HepG2 (cell line): ENCODE results near the gene ACAP2. TPM values are rescaled to one million over a fixed set of nuclear protein-coding genes. Genes with fewer than 3 reads are reported as not detected.

Experiments used
- ATAC-seq: fragments of 200-7000 bp; cut with Tn5 transposase; 3 replicates; pipeline ENCODE4 v1.9.1; 2020; ENCODE audit warnings: mild to moderate bottlenecking, moderate library complexity
- BruUV-seq: library from RNA; stranded (reverse); fragments of 400-500 nt; replicated peaks from 2 replicates; lab custom pipeline; 2021; lab: Mats Ljungman, UMichigan
- CTCF ChIA-PET: fragments of 300-600 bp; formaldehyde crosslinking; extraction: SDS; loops from one replicate; lab custom pipeline; 2021; ENCODE audit warnings: low total read pairs, inconsistent platforms, low intra/inter-chr PET ratio; lab: Yijun Ruan, JAX
- POLR2A ChIA-PET: fragments of 350-600 bp; sonication (Branson Sonifier 250); formaldehyde crosslinking; loops from one replicate; lab custom pipeline; 2020; ENCODE audit warnings: antibody characterized with exemption, inconsistent platforms; lab: Yijun Ruan, JAX
- DNase-seq: peaks from one replicate; pipeline ENCODE4 v3.0.0-alpha.2; 2015; ENCODE audit warnings: low spot score
- FAIRE-seq: peaks from 3 replicates; lab custom pipeline; 2011; peaks lifted over from hg19 to GRCh38; lab: Jason Lieb, UNC
- H2AFZ ChIP-seq: one replicate; pipeline ENCODE4 v1.6.1; 2011; ENCODE audit warnings: low read length, inconsistent platforms
- H3K27ac ChIP-seq: fragments of 300-600 bp; 3 replicates; pipeline ENCODE4 v1.8.0; 2011; ENCODE audit warnings: mixed run types, mild to moderate bottlenecking, mixed read lengths, low read length, inconsistent platforms; ENCODE audit not compliant: insufficient read depth; ENCODE audit errors: extremely low read length
- H3K27me3 ChIP-seq, 2 experiments: fragments of 200-600 bp in 1 of 2; 2 replicates in 1 of 2; 3 replicates in 1 of 2; pipeline versions ENCODE4 v1.6.0 to v1.8.0; 2011; ENCODE audit warnings: low read length in 2 of 2, mild to moderate bottlenecking in 2 of 2, moderate library complexity in 2 of 2, inconsistent platforms in 1 of 2; ENCODE audit not compliant: insufficient read depth in 2 of 2, control insufficient read depth in 1 of 2
- H3K36me3 ChIP-seq, 2 experiments: fragments of 200-600 bp in 1 of 2; replicated peaks in 1 of 2; 2 replicates in 1 of 2; 3 replicates in 1 of 2; pipeline versions ENCODE4 v1.5.1 to v1.8.0; 2011; ENCODE audit warnings: low read length in 2 of 2, inconsistent platforms in 1 of 2; ENCODE audit not compliant: insufficient read depth in 2 of 2, control insufficient read depth in 1 of 2
- H3K4me1 ChIP-seq: 2 replicates; pipeline ENCODE4 v1.5.1; 2012; ENCODE audit warnings: low read length, inconsistent platforms; ENCODE audit not compliant: insufficient read depth
- H3K4me2 ChIP-seq: 2 replicates; pipeline ENCODE4 v1.6.0; 2011; ENCODE audit warnings: low read depth, low read length, inconsistent platforms
- H3K4me3 ChIP-seq, 3 experiments: fragments of 200-600 bp in 1 of 3; sonication (generic), shearing (Covaris generic) in 1 of 3; replicated peaks in 1 of 3; 2 replicates each; pipeline ENCODE4 v1.5.1; 2011 to 2016; ENCODE audit warnings: low read length in 3 of 3, inconsistent platforms in 2 of 3, low read depth in 2 of 3, mild to moderate bottlenecking in 2 of 3, control low read depth in 1 of 3, mixed read lengths in 1 of 3; ENCODE audit not compliant: insufficient read depth in 1 of 3
- H3K79me2 ChIP-seq: one replicate; pipeline ENCODE4 v1.6.1; 2011; ENCODE audit warnings: low read length, inconsistent platforms; ENCODE audit not compliant: insufficient read depth
- H3K9ac ChIP-seq: 2 replicates; pipeline ENCODE4 v1.6.0; 2011; ENCODE audit warnings: mild to moderate bottlenecking, low read depth, low read length, inconsistent platforms; ENCODE audit not compliant: insufficient read depth
- H3K9me3 ChIP-seq: 2 replicates; pipeline ENCODE4 v1.5.1; 2012; ENCODE audit warnings: mild to moderate bottlenecking, low read length
- H4K20me1 ChIP-seq: 2 replicates; pipeline ENCODE4 v1.6.0; 2011; ENCODE audit warnings: inconsistent platforms, mild to moderate bottlenecking, low read length, moderate library complexity; ENCODE audit not compliant: insufficient read depth
- KIAA2018 ChIP-seq: sonication (generic); formaldehyde crosslinking; IDR thresholded peaks from 2 replicates; pipeline ENCODE4 v1.5.0; 2020; ENCODE audit warnings: mild to moderate bottlenecking, missing genetic modification reagents, borderline replicate concordance
- ZBTB8A ChIP-seq: sonication (generic); formaldehyde crosslinking; IDR thresholded peaks from 2 replicates; pipeline ENCODE4 v1.4.0; 2020; ENCODE audit warnings: mild to moderate bottlenecking, low read depth, missing genetic modification reagents, borderline replicate concordance
- ZC3H13 ChIP-seq: sonication (generic); formaldehyde crosslinking; IDR thresholded peaks from 2 replicates; pipeline ENCODE4 v1.8.1; 2023; ENCODE audit warnings: mild to moderate bottlenecking, missing genetic modification reagents, moderate library complexity
- ZNF317 ChIP-seq: sonication (generic); formaldehyde crosslinking; IDR thresholded peaks from 2 replicates; pipeline ENCODE4 v1.5.0; 2020; ENCODE audit warnings: mild to moderate bottlenecking, missing genetic modification reagents
- ZNF543 ChIP-seq: sonication (generic); formaldehyde crosslinking; IDR thresholded peaks from 2 replicates; pipeline ENCODE4 v1.4.0; 2020; ENCODE audit warnings: mild to moderate bottlenecking, missing genetic modification reagents
- ZNF605 ChIP-seq: sonication (generic); formaldehyde crosslinking; IDR thresholded peaks from 2 replicates; pipeline ENCODE4 v1.8.0; 2022; ENCODE audit warnings: mild to moderate bottlenecking, missing genetic modification reagents
- WGBS: methylation state at CpG from one replicate; pipeline ENCODE4 v1.1.6; 2017; ENCODE audit warnings: low lambda C conversion rate; 5-methylcytosine and 5-hydroxymethylcytosine counted together
- in situ Hi-C: cut with HindIII; loops from 2 replicates; pipeline ENCODE4 v1.10.0; 2017; ENCODE audit warnings: low pct_unique_long_range_greater_than_20kb; ENCODE audit not compliant: extremely low pct_ligation_motif_present
- intact Hi-C: fragments of 100-400 bp; cut with micrococcal nuclease; formaldehyde crosslinking; loops from one replicate; pipeline ENCODE4 v1.10.0; 2022; ENCODE audit not compliant: unreplicated experiment
- polyA plus RNA-seq, 8 experiments: library from polyadenylated mRNA; depleted of rRNA in 3 of 8; stranded (reverse) in 7 of 8; unstranded in 1 of 8; fragments of >200 nt; fragmentation: Illumina TruSeq in 4 of 8; extraction: Trizol in 4 of 8; gene quantifications; 2 replicates each; pipeline versions ENCODE4 v1.2.1 to v1.2.3, GENCODE V29; 2011 to 2016; ENCODE audit warnings: low read depth in 4 of 8, missing spikeins in 1 of 8, mixed read lengths in 1 of 8; ENCODE audit not compliant: insufficient read depth in 1 of 8
- total RNA-seq, 5 experiments: library from RNA; depleted of rRNA; stranded (reverse); fragments of >200 nt; fragmentation: Illumina TruSeq; extraction: Trizol; gene quantifications; 2 replicates each; pipeline ENCODE4 v1.2.3, GENCODE V29; 2016; ENCODE audit warnings: low read depth in 1 of 5
- TF ChIP-seq, protein P1 (sequence below): sonication (generic); formaldehyde crosslinking; IDR thresholded peaks from 2 replicates; pipeline ENCODE4 v1.4.0; 2020; ENCODE audit warnings: missing genetic modification reagents, mild to moderate bottlenecking, borderline replicate concordance
- TF ChIP-seq, protein P2 (sequence below), 2 experiments: sonication (generic) in 1 of 2; formaldehyde crosslinking in 1 of 2; IDR thresholded peaks; 2 replicates each; pipeline versions ENCODE4 v1.5.1 to v1.6.1; 2011 to 2020; ENCODE audit warnings: borderline replicate concordance in 1 of 2, low read depth in 1 of 2, low read length in 1 of 2, mild to moderate bottlenecking in 1 of 2, missing genetic modification reagents in 1 of 2, moderate library complexity in 1 of 2

The ACAP2 gene
- total and polyA plus RNA-seq, 2 of the 13 experiments (the other 11 are each of a cell fraction or from before 2014, with no cell fraction given) = 7.3 to 23.9 TPM

DNA sequence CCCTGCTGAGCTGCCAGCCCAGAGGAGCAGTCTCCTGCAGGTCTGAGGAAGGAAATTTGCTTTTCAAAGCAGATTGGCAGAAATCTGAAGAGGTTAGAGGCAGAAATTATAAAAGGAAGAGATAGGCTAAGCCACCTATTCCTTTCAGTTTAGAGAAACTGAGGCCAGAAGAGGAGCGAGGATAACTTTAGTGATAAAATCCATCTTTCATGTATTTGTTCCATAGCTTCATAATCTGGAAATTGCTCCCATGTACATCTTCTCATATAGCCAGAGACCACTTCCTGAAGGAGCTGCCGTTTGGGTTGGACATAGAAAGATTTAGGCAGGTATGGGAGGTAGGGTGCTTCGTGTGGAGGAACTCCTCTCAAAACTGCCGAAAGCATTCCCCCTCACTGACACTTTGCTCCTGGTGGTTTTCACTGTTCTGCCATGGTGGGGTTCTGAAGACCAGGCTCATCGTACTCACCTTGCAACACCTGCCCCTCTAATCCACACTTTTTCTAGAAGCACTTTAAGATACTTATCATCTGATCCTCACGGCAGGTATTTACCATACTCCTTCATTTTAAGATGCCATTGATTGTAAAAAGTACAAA, 670 bp upstream of the ACAP2 start:
- FAIRE-seq (no peak), DNase-seq (no peak), ATAC-seq (no peak)
- ChIA-PET CTCF (no interaction called here), POLR2A (interaction anchor here (0.7 to 1.5 kb wide), 5 partner anchors 8 to 173 kb away, joined by 3 to 6 read pairs (median 4); partner anchors contain the start of gene PPP1R2)
- peak overlapping the region; percentile 93 for H2AFZ ChIP-seq
- H3K4me1 ChIP-seq = peaks cover 50% of the 10 kb centered on the region
- no peaks in the 10 kb centered on the region for H4K20me1 ChIP-seq
- peaks cover 34% of the 10 kb centered on the region for H3K79me2 ChIP-seq
- H3K4me3 ChIP-seq = peak overlapping the region; percentile 57 to 66 (median 58)
- peak overlapping the region; percentile 91 for H3K4me2 ChIP-seq
- H3K9me3 ChIP-seq = no peaks in the 10 kb centered on the region
- no peaks in the 10 kb centered on the region for H3K27me3 ChIP-seq
- intact Hi-C loops = loop anchor here (1.0 to 10.0 kb wide), 2 partner anchors 81 to 172 kb away; partner anchors contain the start of gene XXYLT1
- H3K9ac ChIP-seq = peak overlapping the region; percentile 55
- H3K27ac ChIP-seq = no peak overlapping the region
- no peaks in the 10 kb centered on the region for H3K36me3 ChIP-seq
- WGBS = 7% methylated on average over 6 of the region's 6 CpGs
- in situ Hi-C loops = no loop called here
- BruUV-seq = no TSS peak
- TF ChIP-seq KIAA2018 (CRISPR knock-in tag) (0 out of 2 replicates have a peak, but pooled peaks have one; percentile 72), ZNF317 (peak; percentile 77; the same call in 1 of the 2 replicates), ZBTB8A (CRISPR knock-in tag) (no peak), ZNF605 (CRISPR knock-in tag) (peak; percentile 16; the same call in 1 of the 2 replicates), ZNF543 (CRISPR knock-in tag) (no peak), ZC3H13 (CRISPR knock-in tag) (no peak)
- TF ChIP-seq, protein P1, sequence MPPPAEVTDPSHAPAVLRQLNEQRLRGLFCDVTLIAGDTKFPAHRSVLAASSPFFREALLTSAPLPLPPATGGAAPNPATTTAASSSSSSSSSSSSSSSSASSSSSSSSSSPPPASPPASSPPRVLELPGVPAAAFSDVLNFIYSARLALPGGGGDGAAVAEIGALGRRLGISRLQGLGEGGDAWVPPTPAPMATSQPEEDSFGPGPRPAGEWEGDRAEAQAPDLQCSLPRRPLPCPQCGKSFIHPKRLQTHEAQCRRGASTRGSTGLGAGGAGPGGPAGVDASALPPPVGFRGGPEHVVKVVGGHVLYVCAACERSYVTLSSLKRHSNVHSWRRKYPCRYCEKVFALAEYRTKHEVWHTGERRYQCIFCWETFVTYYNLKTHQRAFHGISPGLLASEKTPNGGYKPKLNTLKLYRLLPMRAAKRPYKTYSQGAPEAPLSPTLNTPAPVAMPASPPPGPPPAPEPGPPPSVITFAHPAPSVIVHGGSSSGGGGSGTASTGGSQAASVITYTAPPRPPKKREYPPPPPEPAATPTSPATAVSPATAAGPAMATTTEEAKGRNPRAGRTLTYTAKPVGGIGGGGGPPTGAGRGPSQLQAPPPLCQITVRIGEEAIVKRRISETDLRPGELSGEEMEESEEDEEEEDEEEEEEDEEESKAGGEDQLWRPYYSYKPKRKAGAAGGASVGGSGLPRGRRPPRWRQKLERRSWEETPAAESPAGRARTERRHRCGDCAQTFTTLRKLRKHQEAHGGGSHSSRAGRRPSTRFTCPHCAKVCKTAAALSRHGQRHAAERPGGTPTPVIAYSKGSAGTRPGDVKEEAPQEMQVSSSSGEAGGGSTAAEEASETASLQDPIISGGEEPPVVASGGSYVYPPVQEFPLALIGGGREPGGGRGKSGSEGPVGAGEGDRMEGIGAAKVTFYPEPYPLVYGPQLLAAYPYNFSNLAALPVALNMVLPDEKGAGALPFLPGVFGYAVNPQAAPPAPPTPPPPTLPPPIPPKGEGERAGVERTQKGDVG = no peak
- TF ChIP-seq, protein P2, sequence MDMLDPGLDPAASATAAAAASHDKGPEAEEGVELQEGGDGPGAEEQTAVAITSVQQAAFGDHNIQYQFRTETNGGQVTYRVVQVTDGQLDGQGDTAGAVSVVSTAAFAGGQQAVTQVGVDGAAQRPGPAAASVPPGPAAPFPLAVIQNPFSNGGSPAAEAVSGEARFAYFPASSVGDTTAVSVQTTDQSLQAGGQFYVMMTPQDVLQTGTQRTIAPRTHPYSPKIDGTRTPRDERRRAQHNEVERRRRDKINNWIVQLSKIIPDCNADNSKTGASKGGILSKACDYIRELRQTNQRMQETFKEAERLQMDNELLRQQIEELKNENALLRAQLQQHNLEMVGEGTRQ (IDR thresholded peaks at IDR 0.05; ENCODE audit: low read depth, low read length) = no peak
- TF ChIP-seq, protein P2 (CRISPR knock-in tag; IDR thresholded peaks at IDR 0.05; ENCODE audit: borderline replicate concordance) = peak; percentile 55; the same call in 1 of the 2 replicates
